ENCODE measurements around the gene FNDC5. TPM values are rescaled to one million over a fixed set of nuclear protein-coding genes. Genes with fewer than 3 reads are reported as not detected.
A peak's percentile ranks its signal among the peaks of the same experiment; 100 is the strongest.

Gene FNDC5
- total and polyA plus RNA-seq, 9 of the 15 experiments (the other 6 are each of a cell fraction or from before 2014, with no cell fraction given): 0.06 to 2.1 (median 0.22) TPM

GRCh38 chr1:32907435-32907834 is 36.7 kb upstream of the FNDC5 start (continued):
- TF ChIP-seq AFF1 (IDR thresholded peaks at IDR 0.05; ENCODE audit: low read depth in 1 of 2, partially characterized antibody in 2 of 2) (no peak), LEF1 (IDR thresholded peaks at IDR 0.05) (0 out of 2 replicates have a peak, but pooled peaks have one; percentile 12), ILK (tag; IDR thresholded peaks at IDR 0.05; ENCODE audit: borderline replicate concordance, low read depth) (no peak), ZNF134 (CRISPR knock-in tag; conservative IDR thresholded peaks at IDR 0.05) (no peak), ZNF431 (CRISPR knock-in tag; IDR thresholded peaks at IDR 0.05) (no peak), ARHGAP35 (IDR thresholded peaks at IDR 0.05; ENCODE audit: partially characterized antibody) (no peak), SRSF7 (optimal IDR thresholded peaks at IDR 0.05; ENCODE audit: low read depth, low read length) (no peak), IRF9 (tag; IDR thresholded peaks at IDR 0.05) (no peak), BHLHE40 (IDR thresholded peaks at IDR 0.05; ENCODE audit: low read length) (no peak), CTCFL (IDR thresholded peaks at IDR 0.05; ENCODE audit: borderline replicate concordance, insufficient read depth, low read depth, low read length, poor library complexity, severe bottlenecking) (no peak), ZNF444 (CRISPR knock-in tag; IDR thresholded peaks at IDR 0.05) (no peak), BCL6 (CRISPR knock-in tag; IDR thresholded peaks at IDR 0.05) (no peak), ZBTB12 (CRISPR knock-in tag; IDR thresholded peaks at IDR 0.05) (no peak), HIVEP1 (CRISPR knock-in tag; IDR thresholded peaks at IDR 0.05) (no peak), ZNF512 (tag; IDR thresholded peaks at IDR 0.05) (no peak), SOX6 (IDR thresholded peaks at IDR 0.05) (no peak)

Data from K562 (cell line).